GM12878 (cell line): ENCODE results near the gene CHMP1A. TPM values are rescaled to one million over a fixed set of nuclear protein-coding genes. Genes with fewer than 3 reads are reported as not detected.

Experiments
- ATAC-seq: fragments of 200-7000 bp; cut with Tn5 transposase; 3 replicates; pipeline ENCODE4 v1.9.1; 2020; ENCODE audit warnings: mild to moderate bottlenecking, moderate library complexity
- BruUV-seq: library from RNA; stranded (reverse); fragments of 400-500 nt; replicated peaks from 2 replicates; lab custom pipeline; 2021; lab: Mats Ljungman, UMichigan
- CTCF ChIA-PET: fragments of 300-600 bp; sonication (Branson Sonifier 250); formaldehyde crosslinking; extraction: SDS; loops from one replicate; lab custom pipeline; 2021; ENCODE audit warnings: inconsistent platforms; lab: Yijun Ruan, JAX
- POLR2A ChIA-PET: fragments of 350-600 bp; formaldehyde crosslinking; extraction: SDS; loops from one replicate; lab custom pipeline; 2021; ENCODE audit warnings: inconsistent platforms; lab: Charles Lee
- RAD21 ChIA-PET: fragments of 300-600 bp; sonication (Branson Sonifier 250); formaldehyde crosslinking; loops from one replicate; lab custom pipeline; 2023; ENCODE audit warnings: antibody characterized with exemption; ENCODE audit not compliant: unreplicated experiment; lab: Charles Lee
- SMC1A ChIA-PET: fragments of 300-600 bp; sonication (Branson Sonifier 250); formaldehyde crosslinking; loops from one replicate; lab custom pipeline; 2023; ENCODE audit not compliant: unreplicated experiment, uncharacterized antibody; lab: Charles Lee
- DNase-seq: peaks from one replicate; pipeline ENCODE4 v3.0.0-alpha.2; 2011; ENCODE audit warnings: low read depth, low spot score
- FAIRE-seq: peaks from 3 replicates; lab custom pipeline; 2011; peaks lifted over from hg19 to GRCh38; lab: Jason Lieb, UNC
- H2AFZ ChIP-seq: 2 replicates; pipeline ENCODE4 v1.6.0; 2011; ENCODE audit warnings: low read depth, low read length, control low read depth; ENCODE audit not compliant: control insufficient read depth
- H3K27ac ChIP-seq: 2 replicates; pipeline ENCODE4 v1.5.1; 2011; ENCODE audit warnings: control low read depth; ENCODE audit not compliant: control insufficient read depth, insufficient read depth
- H3K27me3 ChIP-seq, 2 experiments: replicated peaks in 1 of 2; 2 replicates each; pipeline versions ENCODE4 v1.6.0 to v1.6.1; 2011; ENCODE audit warnings: low read length in 1 of 2; ENCODE audit not compliant: control insufficient read depth in 2 of 2, insufficient read depth in 2 of 2
- H3K36me3 ChIP-seq, 2 experiments: 2 replicates each; pipeline ENCODE4 v1.5.1; 2011; ENCODE audit warnings: low read length in 1 of 2; ENCODE audit not compliant: control insufficient read depth in 2 of 2, insufficient read depth in 2 of 2
- H3K4me1 ChIP-seq: 2 replicates; pipeline ENCODE4 v1.6.1; 2011; ENCODE audit warnings: mild to moderate bottlenecking, low read length, moderate library complexity, mixed read lengths; ENCODE audit not compliant: control insufficient read depth, insufficient read depth
- H3K4me2 ChIP-seq: 2 replicates; pipeline ENCODE4 v1.6.0; 2011; ENCODE audit warnings: control low read depth; ENCODE audit not compliant: control insufficient read depth, insufficient read depth
- H3K4me3 ChIP-seq: fragments of 200-600 bp; sonication (generic); 2 replicates; pipeline ENCODE4 v1.5.1; 2016
- H3K79me2 ChIP-seq: 2 replicates; pipeline ENCODE4 v1.6.0; 2011; ENCODE audit warnings: low read length; ENCODE audit not compliant: control insufficient read depth, insufficient read depth
- H3K9ac ChIP-seq: 2 replicates; pipeline ENCODE4 v1.8.0; 2011; ENCODE audit warnings: low read length, control low read depth, mixed read lengths; ENCODE audit not compliant: control insufficient read depth, insufficient read depth
- H3K9me3 ChIP-seq: replicated peaks from 3 replicates; pipeline ENCODE4 v1.5.1; 2011; ENCODE audit warnings: mild to moderate bottlenecking, low read length; ENCODE audit not compliant: control insufficient read depth, insufficient read depth
- H4K20me1 ChIP-seq: 2 replicates; pipeline ENCODE4 v1.6.0; 2011; ENCODE audit not compliant: control insufficient read depth, insufficient read depth
- ATF7 ChIP-seq: fragments of 450-650 bp; IDR thresholded peaks from 2 replicates; pipeline ENCODE4 v1.6.1; 2016; ENCODE audit warnings: low read depth, mild to moderate bottlenecking
- E2F8 ChIP-seq: fragments of 450-650 bp; IDR thresholded peaks from 2 replicates; pipeline ENCODE4 v1.6.1; 2018; ENCODE audit warnings: mild to moderate bottlenecking, low read depth, moderate library complexity; ENCODE audit not compliant: partially characterized antibody
- ESRRA ChIP-seq: IDR thresholded peaks from 2 replicates; pipeline ENCODE4 v1.6.1; 2012; ENCODE audit warnings: mild to moderate bottlenecking, low read length, improper control_type of control experiment
- JUNB ChIP-seq: IDR thresholded peaks from 2 replicates; pipeline ENCODE4 v1.6.1; 2016; ENCODE audit warnings: antibody characterized with exemption, mild to moderate bottlenecking
- MTA2 ChIP-seq: fragments of 450-650 bp; IDR thresholded peaks from 2 replicates; pipeline ENCODE4 v1.6.1; 2016; ENCODE audit warnings: low read depth, mild to moderate bottlenecking, moderate library complexity
- NR2C2 ChIP-seq: IDR thresholded peaks from 2 replicates; pipeline ENCODE4 v1.6.1; 2011; ENCODE audit warnings: borderline replicate concordance, low read depth; ENCODE audit not compliant: control insufficient read depth, insufficient read length
- RAD21 ChIP-seq: IDR thresholded peaks from 2 replicates; pipeline ENCODE4 v1.6.1; 2011; ENCODE audit warnings: mild to moderate bottlenecking, low read depth, low read length, moderate library complexity; ENCODE audit not compliant: insufficient read depth
- RBBP5 ChIP-seq: fragments of 200-600 bp; sonication (generic); conservative IDR thresholded peaks from 2 replicates; pipeline ENCODE4 v1.6.1; 2016
- WGBS: methylation state at CpG from one replicate; pipeline ENCODE4 v1.1.6; 2016; ENCODE audit warnings: low lambda C conversion rate; ENCODE audit not compliant: insufficient replicate concordance, insufficient coverage; ENCODE audit errors: missing lambda C conversion rate; 5-methylcytosine and 5-hydroxymethylcytosine counted together
- in situ Hi-C: fragments of 300-500 bp; cut with MboI; formaldehyde crosslinking; loops from 9 replicates; pipeline ENCODE4 v1.14.3; 2018; ENCODE audit warnings: mixed read lengths
- intact Hi-C: fragments of 100-400 bp; cut with micrococcal nuclease; formaldehyde crosslinking; loops from one replicate; pipeline ENCODE4 v1.14.2; 2022; ENCODE audit not compliant: unreplicated experiment
- polyA plus RNA-seq, 11 experiments: library from polyadenylated mRNA; depleted of rRNA in 4 of 11; unstranded in 6 of 11; stranded (reverse) in 5 of 11; fragments of >200 nt; fragmentation: Nextera tagmentation in 4 of 11; fragmentation: Illumina TruSeq in 1 of 11; extraction: Ambion mirVana in 4 of 11; extraction: Trizol in 1 of 11; gene quantifications; 1 replicate in 1 of 11; 2 replicates in 10 of 11; pipeline versions ENCODE4 v1.2.1 to v1.2.3, GENCODE V29; 2011 to 2016; ENCODE audit warnings: inconsistent platforms in 2 of 11, missing spikeins in 2 of 11, low read depth in 1 of 11
- total RNA-seq, 4 experiments: library from RNA; depleted of rRNA in 3 of 4; stranded (reverse); fragments of >200 nt in 3 of 4; fragmentation: Illumina TruSeq in 1 of 4; extraction: Trizol in 1 of 4; gene quantifications; 2 replicates each; pipeline versions ENCODE4 v1.2.1 to v1.2.3, GENCODE V29; 2013 to 2021
- TF ChIP-seq, protein P1 (sequence below): fragments of 450-650 bp; formaldehyde crosslinking; IDR thresholded peaks from 2 replicates; pipeline ENCODE4 v1.4.0; 2022; ENCODE audit warnings: mild to moderate bottlenecking, moderate library complexity
- TF ChIP-seq, protein P2 (sequence below), 3 experiments: IDR thresholded peaks in 2 of 3; conservative IDR thresholded peaks in 1 of 3; 2 replicates each; pipeline ENCODE4 v1.5.1; 2011; ENCODE audit warnings: low read depth in 3 of 3, low read length in 3 of 3, mild to moderate bottlenecking in 3 of 3, control low read depth in 2 of 3, moderate library complexity in 2 of 3, inconsistent platforms in 1 of 3, mixed read lengths in 1 of 3; ENCODE audit not compliant: control insufficient read depth in 2 of 3, insufficient read depth in 1 of 3; ENCODE audit errors: extremely low read depth in 1 of 3
- TF ChIP-seq, protein P3 (sequence below): fragments of 450-650 bp; IDR thresholded peaks from 2 replicates; pipeline ENCODE4 v1.6.1; 2017; ENCODE audit warnings: low read depth, mild to moderate bottlenecking, moderate library complexity

Gene CHMP1A
- total and polyA plus RNA-seq, 10 of the 15 experiments (the other 5 are each of a cell fraction or from before 2014, with no cell fraction given): 1.0 to 86.7 (median 54.7) TPM

DNA sequence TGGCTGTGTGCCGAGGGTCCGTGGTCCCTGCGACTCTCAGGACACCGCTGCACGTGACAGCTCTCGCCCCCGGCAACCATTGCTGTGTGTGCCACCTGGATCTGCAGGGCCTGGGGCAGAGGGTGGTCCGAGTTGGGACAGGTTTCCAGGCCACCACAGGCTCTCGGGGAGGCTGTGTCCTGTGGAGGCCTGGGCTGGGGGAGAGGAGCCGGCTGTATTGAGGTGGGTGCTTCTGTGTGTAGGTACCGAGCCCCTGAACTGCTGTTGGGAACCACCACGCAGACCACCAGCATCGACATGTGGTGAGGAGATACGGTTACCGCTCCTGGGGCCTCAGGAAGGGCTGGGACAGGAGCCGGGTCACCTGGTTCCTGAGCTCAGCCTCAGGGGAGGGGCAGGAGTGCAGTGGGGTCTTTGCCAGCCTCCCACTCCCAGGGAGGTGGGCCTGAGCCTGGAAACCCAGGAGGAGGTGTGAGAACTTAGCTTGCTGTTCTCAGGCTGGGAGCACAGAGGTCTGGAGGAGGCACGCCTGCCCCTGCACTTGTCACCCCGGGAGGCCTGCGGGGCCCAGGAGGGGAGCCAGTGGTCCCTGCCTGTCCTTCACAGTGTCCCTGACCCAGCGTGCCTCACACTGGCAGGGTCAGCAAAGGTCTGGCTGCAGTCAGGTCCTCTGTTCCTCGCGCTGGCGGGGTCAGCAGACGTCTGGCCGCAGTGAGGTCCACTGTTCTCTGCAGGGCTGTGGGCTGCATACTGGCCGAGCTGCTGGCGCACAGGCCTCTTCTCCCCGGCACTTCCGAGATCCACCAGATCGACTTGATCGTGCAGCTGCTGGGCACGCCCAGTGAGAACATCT lies 36.6 kb upstream of the CHMP1A start:
- H3K4me2 ChIP-seq: no peak overlapping the region
- H4K20me1 ChIP-seq: no peaks in the 10 kb centered on the region; the same call in 1 of the 2 replicates
- in situ Hi-C loops (no loop called here), intact Hi-C loops (no loop called here)
- H3K4me1 ChIP-seq: peaks cover 8% of the 10 kb centered on the region
- BruUV-seq: no TSS peak
- no peak for ATAC-seq
- H3K79me2 ChIP-seq: no peaks in the 10 kb centered on the region
- POLR2A ChIA-PET: no interaction called here
- H3K36me3 ChIP-seq: peaks cover 0 to 14% of the 10 kb centered on the region in 2 experiments; a peak in 3 of 4 replicates
- H3K9me3 ChIP-seq: no peaks in the 10 kb centered on the region
- no peak overlapping the region for H2AFZ ChIP-seq
- H3K27me3 ChIP-seq: no peaks in the 10 kb centered on the region
- SMC1A ChIA-PET: no interaction called here
- H3K4me3 ChIP-seq: no peak overlapping the region
- FAIRE-seq: no peak
- H3K9ac ChIP-seq: no peak overlapping the region
- no peak overlapping the region for H3K27ac ChIP-seq
- TF ChIP-seq ATF7: no peak
- TF ChIP-seq, protein P1, sequence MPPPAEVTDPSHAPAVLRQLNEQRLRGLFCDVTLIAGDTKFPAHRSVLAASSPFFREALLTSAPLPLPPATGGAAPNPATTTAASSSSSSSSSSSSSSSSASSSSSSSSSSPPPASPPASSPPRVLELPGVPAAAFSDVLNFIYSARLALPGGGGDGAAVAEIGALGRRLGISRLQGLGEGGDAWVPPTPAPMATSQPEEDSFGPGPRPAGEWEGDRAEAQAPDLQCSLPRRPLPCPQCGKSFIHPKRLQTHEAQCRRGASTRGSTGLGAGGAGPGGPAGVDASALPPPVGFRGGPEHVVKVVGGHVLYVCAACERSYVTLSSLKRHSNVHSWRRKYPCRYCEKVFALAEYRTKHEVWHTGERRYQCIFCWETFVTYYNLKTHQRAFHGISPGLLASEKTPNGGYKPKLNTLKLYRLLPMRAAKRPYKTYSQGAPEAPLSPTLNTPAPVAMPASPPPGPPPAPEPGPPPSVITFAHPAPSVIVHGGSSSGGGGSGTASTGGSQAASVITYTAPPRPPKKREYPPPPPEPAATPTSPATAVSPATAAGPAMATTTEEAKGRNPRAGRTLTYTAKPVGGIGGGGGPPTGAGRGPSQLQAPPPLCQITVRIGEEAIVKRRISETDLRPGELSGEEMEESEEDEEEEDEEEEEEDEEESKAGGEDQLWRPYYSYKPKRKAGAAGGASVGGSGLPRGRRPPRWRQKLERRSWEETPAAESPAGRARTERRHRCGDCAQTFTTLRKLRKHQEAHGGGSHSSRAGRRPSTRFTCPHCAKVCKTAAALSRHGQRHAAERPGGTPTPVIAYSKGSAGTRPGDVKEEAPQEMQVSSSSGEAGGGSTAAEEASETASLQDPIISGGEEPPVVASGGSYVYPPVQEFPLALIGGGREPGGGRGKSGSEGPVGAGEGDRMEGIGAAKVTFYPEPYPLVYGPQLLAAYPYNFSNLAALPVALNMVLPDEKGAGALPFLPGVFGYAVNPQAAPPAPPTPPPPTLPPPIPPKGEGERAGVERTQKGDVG (CRISPR knock-in tag): no peak
- TF ChIP-seq E2F8: no peak
- no peak for TF ChIP-seq NR2C2
- no peak for TF ChIP-seq ESRRA
- TF ChIP-seq JUNB: no peak
- TF ChIP-seq RBBP5: no peak
- TF ChIP-seq MTA2: no peak
- TF ChIP-seq, protein P2, sequence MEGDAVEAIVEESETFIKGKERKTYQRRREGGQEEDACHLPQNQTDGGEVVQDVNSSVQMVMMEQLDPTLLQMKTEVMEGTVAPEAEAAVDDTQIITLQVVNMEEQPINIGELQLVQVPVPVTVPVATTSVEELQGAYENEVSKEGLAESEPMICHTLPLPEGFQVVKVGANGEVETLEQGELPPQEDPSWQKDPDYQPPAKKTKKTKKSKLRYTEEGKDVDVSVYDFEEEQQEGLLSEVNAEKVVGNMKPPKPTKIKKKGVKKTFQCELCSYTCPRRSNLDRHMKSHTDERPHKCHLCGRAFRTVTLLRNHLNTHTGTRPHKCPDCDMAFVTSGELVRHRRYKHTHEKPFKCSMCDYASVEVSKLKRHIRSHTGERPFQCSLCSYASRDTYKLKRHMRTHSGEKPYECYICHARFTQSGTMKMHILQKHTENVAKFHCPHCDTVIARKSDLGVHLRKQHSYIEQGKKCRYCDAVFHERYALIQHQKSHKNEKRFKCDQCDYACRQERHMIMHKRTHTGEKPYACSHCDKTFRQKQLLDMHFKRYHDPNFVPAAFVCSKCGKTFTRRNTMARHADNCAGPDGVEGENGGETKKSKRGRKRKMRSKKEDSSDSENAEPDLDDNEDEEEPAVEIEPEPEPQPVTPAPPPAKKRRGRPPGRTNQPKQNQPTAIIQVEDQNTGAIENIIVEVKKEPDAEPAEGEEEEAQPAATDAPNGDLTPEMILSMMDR (IDR thresholded peaks at IDR 0.05 in 2 of 3, conservative IDR thresholded peaks at IDR 0.05 in 1 of 3; ENCODE audit: control insufficient read depth in 2 of 3, extremely low read depth in 1 of 3, insufficient read depth in 1 of 3, low read depth in 3 of 3, low read length in 3 of 3): no peak
- TF ChIP-seq RAD21: no peak
- TF ChIP-seq, protein P3, sequence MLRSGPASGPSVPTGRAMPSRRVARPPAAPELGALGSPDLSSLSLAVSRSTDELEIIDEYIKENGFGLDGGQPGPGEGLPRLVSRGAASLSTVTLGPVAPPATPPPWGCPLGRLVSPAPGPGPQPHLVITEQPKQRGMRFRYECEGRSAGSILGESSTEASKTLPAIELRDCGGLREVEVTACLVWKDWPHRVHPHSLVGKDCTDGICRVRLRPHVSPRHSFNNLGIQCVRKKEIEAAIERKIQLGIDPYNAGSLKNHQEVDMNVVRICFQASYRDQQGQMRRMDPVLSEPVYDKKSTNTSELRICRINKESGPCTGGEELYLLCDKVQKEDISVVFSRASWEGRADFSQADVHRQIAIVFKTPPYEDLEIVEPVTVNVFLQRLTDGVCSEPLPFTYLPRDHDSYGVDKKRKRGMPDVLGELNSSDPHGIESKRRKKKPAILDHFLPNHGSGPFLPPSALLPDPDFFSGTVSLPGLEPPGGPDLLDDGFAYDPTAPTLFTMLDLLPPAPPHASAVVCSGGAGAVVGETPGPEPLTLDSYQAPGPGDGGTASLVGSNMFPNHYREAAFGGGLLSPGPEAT: no peak
- DNase-seq: no peak
- CTCF ChIA-PET: no interaction called here
- RAD21 ChIA-PET: no interaction called here
- 79% methylated on average over 32 of the region's 32 CpGs for WGBS
